ENCODE measurements around the gene POFUT2.

- TF ChIP-seq CTCF (IDR thresholded peaks at IDR 0.05) (no peak), POLR2A (IDR thresholded peaks at IDR 0.05) (no peak)
Observed at GRCh38 chr21:45330851-45331261, 43.2 kb upstream of the POFUT2 start.
